Spleen (tissue), 11 donors: ENCODE data around the gene ZBTB7B. TPM values are rescaled to one million over a fixed set of nuclear protein-coding genes. Genes with fewer than 3 reads are reported as not detected.

Experiments
- DNase-seq: peaks from one replicate; pipeline ENCODE4 v3.0.0-alpha.2; 2020
- H3K27ac ChIP-seq, 8 donors: fragments of 200-600 bp; sonication (generic) in 7 of 8; 1 replicate in 4 of 8; 2 replicates in 4 of 8; pipeline versions ENCODE4 v1.5.0 to v1.8.0; 2016 to 2021; ENCODE audit warnings: inconsistent platforms in 4 of 8, mild to moderate bottlenecking in 4 of 8, moderate library complexity in 1 of 8
- H3K27me3 ChIP-seq, 7 donors: fragments of 200-600 bp; sonication (generic) in 6 of 7; replicated peaks in 1 of 7; 1 replicate in 4 of 7; 2 replicates in 3 of 7; pipeline versions ENCODE4 v1.5.0 to v1.8.0; 2016 to 2021; ENCODE audit warnings: inconsistent platforms in 3 of 7, mild to moderate bottlenecking in 1 of 7
- H3K36me3 ChIP-seq, 6 donors: fragments of 200-600 bp; sonication (generic) in 5 of 6; 1 replicate in 4 of 6; 2 replicates in 2 of 6; pipeline versions ENCODE4 v1.5.0 to v1.8.0; 2016 to 2021; ENCODE audit warnings: inconsistent platforms in 2 of 6
- H3K4me1 ChIP-seq, 6 donors: fragments of 200-600 bp; sonication (generic) in 5 of 6; 1 replicate in 3 of 6; 2 replicates in 3 of 6; pipeline versions ENCODE4 v1.5.0 to v1.8.0; 2016 to 2021; ENCODE audit warnings: inconsistent platforms in 3 of 6
- H3K4me3 ChIP-seq, 8 donors: fragments of 200-600 bp; sonication (generic) in 7 of 8; 1 replicate in 4 of 8; 2 replicates in 4 of 8; pipeline versions ENCODE4 v1.5.0 to v1.8.0; 2016 to 2021; ENCODE audit warnings: inconsistent platforms in 4 of 8, mild to moderate bottlenecking in 4 of 8, moderate library complexity in 2 of 8
- H3K9me3 ChIP-seq, 8 donors: fragments of 200-600 bp; sonication (generic) in 7 of 8; 1 replicate in 4 of 8; 2 replicates in 4 of 8; pipeline versions ENCODE4 v1.5.0 to v1.8.0; 2016 to 2021; ENCODE audit warnings: inconsistent platforms in 4 of 8
- CTCF ChIP-seq, 11 experiments: fragments of 200-600 bp in 7 of 11; fragments of 450-650 bp in 4 of 11; sonication (generic) in 4 of 11; IDR thresholded peaks in 8 of 11; conservative IDR thresholded peaks in 3 of 11; 1 replicate in 7 of 11; 2 replicates in 4 of 11; pipeline versions ENCODE4 v1.4.0 to v1.8.0; 2016 to 2021; ENCODE audit warnings: antibody characterized with exemption in 11 of 11, inconsistent platforms in 4 of 11, mild to moderate bottlenecking in 1 of 11
- POLR2A ChIP-seq, 3 donors: fragments of 450-650 bp; IDR thresholded peaks; one replicate each; pipeline ENCODE4 v1.5.1; 2017; ENCODE audit warnings: antibody characterized with exemption in 3 of 3, mild to moderate bottlenecking in 1 of 3
- POLR2AphosphoS5 ChIP-seq, 3 donors: sonication (generic); formaldehyde crosslinking; IDR thresholded peaks; one replicate each; pipeline ENCODE4 v1.5.1; 2017; ENCODE audit warnings: antibody characterized with exemption in 3 of 3
- WGBS, 5 donors: extraction: QIAGEN DNeasy Blood & Tissue Kit in 3 of 5; methylation state at CpG; one replicate each; pipeline versions ENCODE4 v1.1.5 to v1.1.7; 2013 to 2018; 5-methylcytosine and 5-hydroxymethylcytosine counted together
- intact Hi-C: fragments of 100-400 bp; cut with DNase I; formaldehyde crosslinking; loops from one replicate; pipeline ENCODE4 v1.15.0; 2023; ENCODE audit warnings: low total_unique reads
- polyA plus RNA-seq, 3 donors: library from polyadenylated mRNA; stranded (reverse); fragments of 200-250 nt; gene quantifications; one replicate each; pipeline ENCODE4 v1.2.1, GENCODE V29; 2013
- total RNA-seq, 7 donors: library from RNA; depleted of rRNA in 3 of 7; stranded (reverse); fragments of >200 nt in 3 of 7; fragmentation: NEBNext Ultra II Directional in 4 of 7; extraction: Animal tissue kit (Norgen Biotek cat#: 25700) in 4 of 7; gene quantifications; one replicate each; pipeline versions ENCODE4 v1.1.0 to v1.2.1, GENCODE V29; 2016 to 2021
- donor health status: healthy with polysubstance abuse.
- donor health status: DM: no; HTN: no; CAD: no; lungs with moderate emphysema.
- donor health status: DM: no; HTN: no; CAD: no.
- donor health status: Bipolar disorder and iron deficiency.
- donor health status: healthy.
- donor health status: DM: no; HTN: no; CAD: no.
- donor health status: DM: yes; HTN: yes; CAD: no.

ZBTB7B gene
- total and polyA plus RNA-seq, 10 donors, result 11.1 to 88.9 (median 57.5) TPM

GRCh38 chr1:155013632-155014031 lies 11.0 kb downstream of the ZBTB7B start:
- H3K9me3 ChIP-seq, result no peaks in the 10 kb centered on the region
- H3K4me1 ChIP-seq, result peaks cover 47 to 100% (median 100%) of the 10 kb centered on the region in 6 donors
- 14 to 21% (median 19%) methylated on average over 4 to 8 of the region's 8 CpGs for whole genome bisulfite sequencing, 5 donors
- intact Hi-C loops, result no loop called here
- H3K4me3 ChIP-seq, result peak overlapping the region in 1 of 8 donors; percentile 30
- H3K36me3 ChIP-seq, result peaks cover 0 to 45% (median 19%) of the 10 kb centered on the region in 6 donors
- TF ChIP-seq POLR2AphosphoS5 (IDR thresholded peaks at IDR 0.05) (peak in 1 of 3 donors; percentile 45), POLR2A (IDR thresholded peaks at IDR 0.05) (no peak)
- DNase-seq, result no peak
- no peaks in the 10 kb centered on the region for H3K27me3 ChIP-seq
- H3K27ac ChIP-seq, result peak overlapping the region in 7 of 8 donors; percentile 60 to 99 (median 95)

- Histone ChIP-seq H3K4me1 (peaks cover 47 to 100% (median 96%) of the 10 kb centered on the region in 6 donors), H3K27me3 (no peaks in the 10 kb centered on the region), H3K9me3 (no peaks in the 10 kb centered on the region), H3K4me3 (no peak overlapping the region), H3K36me3 (peaks cover 0 to 45% (median 19%) of the 10 kb centered on the region in 6 donors), H3K27ac (peak overlapping the region in 5 of 8 donors; percentile 29 to 99 (median 96))
- no peak for DNase-seq
- no peak for TF ChIP-seq POLR2A (IDR thresholded peaks at IDR 0.05)
- TF ChIP-seq POLR2AphosphoS5 (IDR thresholded peaks at IDR 0.05), result peak in 1 of 3 donors; percentile 55
- intact Hi-C loops, result no loop called here
- 88 to 96% (median 91%) methylated on average over 15 to 31 of the region's 31 CpGs for WGBS, 5 donors
These were observed 12.3 kb downstream of the ZBTB7B start for GRCh38 chr1:155014709-155015508.

GRCh38 chr1:155015527-155016230 lies 13.1 kb downstream of the ZBTB7B start:
- Histone ChIP-seq H3K9me3 (no peaks in the 10 kb centered on the region), H3K27ac (peak overlapping the region in 7 of 8 donors; percentile 78 to 99 (median 88)), H3K4me1 (peaks cover 47 to 93% (median 89%) of the 10 kb centered on the region in 6 donors), H3K4me3 (peak overlapping the region in 1 of 8 donors; percentile 72), H3K36me3 (peaks cover 0 to 45% (median 19%) of the 10 kb centered on the region in 6 donors), H3K27me3 (no peaks in the 10 kb centered on the region)
- WGBS, 5 donors, result 85 to 90% (median 86%) methylated on average over 16 of the region's 16 CpGs
- no peak for TF ChIP-seq CTCF (IDR thresholded peaks at IDR 0.05 in 8 of 11, conservative IDR thresholded peaks at IDR 0.05 in 3 of 11)
- TF ChIP-seq POLR2AphosphoS5 (IDR thresholded peaks at IDR 0.05), result peak in 1 of 3 donors; percentile 52
- intact Hi-C loops, result no loop called here
- DNase-seq, result peak; percentile 82

- WGBS, 5 donors, result 47 to 65% (median 63%) methylated on average over 21 to 26 of the region's 26 CpGs
- peaks cover 47 to 87% (median 82%) of the 10 kb centered on the region in 6 donors for H3K4me1 ChIP-seq
- intact Hi-C loops, result no loop called here
These were observed 13.7 kb downstream of the ZBTB7B start for GRCh38 chr1:155016231-155016831.

More at GRCh38 chr1:155016231-155016831, 13.7 kb downstream of the ZBTB7B start:
- DNase-seq, result peak; percentile 88
- Histone ChIP-seq H3K27ac (peak overlapping the region; percentile 78 to 99 (median 87)), H3K27me3 (no peaks in the 10 kb centered on the region), H3K9me3 (no peaks in the 10 kb centered on the region), H3K4me3 (peak overlapping the region in 2 of 8 donors; percentile 49 to 72), H3K36me3 (peaks cover 0 to 39% (median 19%) of the 10 kb centered on the region in 6 donors)
- peak; percentile 81 to 91 (median 81) for TF ChIP-seq POLR2AphosphoS5 (IDR thresholded peaks at IDR 0.05)
- no peak for TF ChIP-seq CTCF (IDR thresholded peaks at IDR 0.05 in 8 of 11, conservative IDR thresholded peaks at IDR 0.05 in 3 of 11)
